IMR-90 (cell line): Measurements from ENCODE around the gene CYP2C9. TPM values are rescaled to one million over a fixed set of nuclear protein-coding genes. Genes with fewer than 3 reads are reported as not detected.

ENCODE experiments used
- ATAC-seq: fragments of 200-7000 bp; cut with Tn5 transposase; 2 replicates; pipeline ENCODE4 v1.9.1; 2020; ENCODE audit warnings: low read depth, mild to moderate bottlenecking, moderate library complexity
- BruUV-seq: library from RNA; stranded (reverse); fragments of 400-500 nt; replicated peaks from 2 replicates; lab custom pipeline; 2021; lab: Mats Ljungman, UMichigan
- CTCF ChIA-PET: fragments of 300-600 bp; formaldehyde crosslinking; extraction: SDS; loops from one replicate; lab custom pipeline; 2021; ENCODE audit warnings: antibody characterized with exemption; lab: Yijun Ruan, JAX
- POLR2A ChIA-PET: fragments of 300-600 bp; sonication (Branson Sonifier 250); formaldehyde crosslinking; loops from one replicate; lab custom pipeline; 2022; ENCODE audit warnings: antibody characterized with exemption; ENCODE audit not compliant: unreplicated experiment; lab: Charles Lee
- DNase-seq: peaks from one replicate; pipeline ENCODE4 v3.0.0; 2013
- H2AFZ ChIP-seq: replicated peaks from 2 replicates; pipeline ENCODE3; 2013; ENCODE audit warnings: low read length, mild to moderate bottlenecking; ENCODE audit not compliant: poor library complexity
- H2AK5ac ChIP-seq: 2 replicates; pipeline ENCODE4 v1.6.1; 2013; ENCODE audit warnings: low read depth, low read length, inconsistent platforms
- H2AK9ac ChIP-seq: replicated peaks from 2 replicates; pipeline ENCODE3; 2013; ENCODE audit warnings: mild to moderate bottlenecking, low read depth, low read length, moderate library complexity; ENCODE audit not compliant: poor library complexity
- H2BK120ac ChIP-seq: 2 replicates; pipeline ENCODE4 v1.6.1; 2013; ENCODE audit warnings: low read depth, low read length, inconsistent platforms
- H2BK15ac ChIP-seq: 3 replicates; pipeline ENCODE4 v1.6.1; 2013; ENCODE audit warnings: low read depth, low read length, inconsistent platforms
- H2BK20ac ChIP-seq: 2 replicates; pipeline ENCODE4 v1.6.1; 2013; ENCODE audit warnings: low read depth, mild to moderate bottlenecking, inconsistent platforms, low read length, moderate library complexity
- H2BK5ac ChIP-seq: 2 replicates; pipeline ENCODE4 v1.6.1; 2013; ENCODE audit warnings: mild to moderate bottlenecking, low read depth, low read length, inconsistent platforms; ENCODE audit not compliant: poor library complexity, severe bottlenecking
- H3K14ac ChIP-seq: replicated peaks from 2 replicates; pipeline ENCODE4 v1.6.1; 2013; ENCODE audit warnings: low read depth, low read length, inconsistent platforms
- H3K18ac ChIP-seq: 2 replicates; pipeline ENCODE4 v1.6.1; 2013; ENCODE audit warnings: low read depth, low read length, control low read depth
- H3K23ac ChIP-seq: 2 replicates; pipeline ENCODE4 v1.6.1; 2013; ENCODE audit warnings: low read depth, low read length, inconsistent platforms
- H3K27ac ChIP-seq: 2 replicates; pipeline ENCODE4 v1.5.1; 2013; ENCODE audit warnings: mild to moderate bottlenecking, control low read depth, low read length; ENCODE audit not compliant: insufficient read depth
- H3K27me3 ChIP-seq: 2 replicates; pipeline ENCODE4 v1.6.1; 2013; ENCODE audit warnings: low read length; ENCODE audit not compliant: control insufficient read depth, insufficient read depth
- H3K36me3 ChIP-seq: 2 replicates; pipeline ENCODE4 v1.6.1; 2013; ENCODE audit warnings: low read length, mixed read lengths; ENCODE audit not compliant: control insufficient read depth, insufficient read depth
- H3K4ac ChIP-seq: 2 replicates; pipeline ENCODE4 v1.6.1; 2013; ENCODE audit warnings: low read depth, low read length, inconsistent platforms
- H3K4me1 ChIP-seq: 2 replicates; pipeline ENCODE4 v1.6.1; 2013; ENCODE audit warnings: low read length, mixed read lengths; ENCODE audit not compliant: control insufficient read depth, insufficient read depth
- H3K4me2 ChIP-seq: 2 replicates; pipeline ENCODE4 v1.6.1; 2013; ENCODE audit warnings: low read depth, mild to moderate bottlenecking, control low read depth, low read length, moderate library complexity
- H3K4me3 ChIP-seq: 2 replicates; pipeline ENCODE4 v1.5.1; 2013; ENCODE audit warnings: low read depth, mild to moderate bottlenecking, control low read depth, low read length, moderate library complexity; ENCODE audit not compliant: insufficient read depth
- H3K56ac ChIP-seq: 2 replicates; pipeline ENCODE4 v1.6.1; 2013; ENCODE audit warnings: low read length, inconsistent platforms; ENCODE audit not compliant: insufficient read depth; ENCODE audit errors: extremely low read depth
- H3K79me1 ChIP-seq, 2 experiments: 2 replicates each; pipeline ENCODE4 v1.6.1; 2013; ENCODE audit warnings: low read length in 2 of 2, inconsistent platforms in 1 of 2, low read depth in 1 of 2
- H3K9ac ChIP-seq: 2 replicates; pipeline ENCODE4 v1.6.1; 2013; ENCODE audit warnings: low read depth, low read length, control low read depth
- H3K9me1 ChIP-seq: 2 replicates; pipeline ENCODE4 v1.6.1; 2013; ENCODE audit warnings: low read length, inconsistent platforms; ENCODE audit not compliant: insufficient read depth
- H3K9me3 ChIP-seq: 2 replicates; pipeline ENCODE4 v1.6.1; 2013; ENCODE audit warnings: low read length; ENCODE audit not compliant: control insufficient read depth, insufficient read depth
- H4K20me1 ChIP-seq: 2 replicates; pipeline ENCODE4 v1.6.1; 2013; ENCODE audit warnings: low read length, inconsistent platforms; ENCODE audit not compliant: insufficient read depth
- H4K5ac ChIP-seq: 2 replicates; pipeline ENCODE4 v1.6.1; 2013; ENCODE audit warnings: mild to moderate bottlenecking, low read depth, low read length, control low read depth
- H4K8ac ChIP-seq, 2 experiments: 2 replicates each; pipeline ENCODE4 v1.6.1; 2013; ENCODE audit warnings: low read depth in 2 of 2, low read length in 2 of 2, control low read depth in 1 of 2, inconsistent platforms in 1 of 2
- H4K91ac ChIP-seq: 2 replicates; pipeline ENCODE4 v1.6.1; 2013; ENCODE audit warnings: low read depth, low read length, inconsistent platforms; ENCODE audit not compliant: insufficient read depth
- BHLHE40 ChIP-seq: fragments of 150-350 bp; IDR thresholded peaks from 2 replicates; pipeline ENCODE4 v1.6.1; 2016; ENCODE audit warnings: mild to moderate bottlenecking, low read depth, low read length
- CEBPB ChIP-seq: IDR thresholded peaks from 2 replicates; pipeline ENCODE4 v1.6.1; 2012; ENCODE audit warnings: low read depth, low read length, improper control_type of control experiment
- CHD1 ChIP-seq: IDR thresholded peaks from 2 replicates; pipeline ENCODE4 v1.6.1; 2012; ENCODE audit warnings: low read depth, low read length, improper control_type of control experiment
- FOS ChIP-seq: fragments of 150-350 bp; IDR thresholded peaks from 2 replicates; pipeline ENCODE4 v1.6.1; 2016; ENCODE audit warnings: low read depth, low read length
- MAFK ChIP-seq: IDR thresholded peaks from 2 replicates; pipeline ENCODE4 v1.6.1; 2012; ENCODE audit warnings: low read depth, low read length, improper control_type of control experiment
- MAZ ChIP-seq: IDR thresholded peaks from 2 replicates; pipeline ENCODE4 v1.6.1; 2012; ENCODE audit warnings: low read depth, mild to moderate bottlenecking, low read length, improper control_type of control experiment, moderate library complexity, borderline replicate concordance
- MXI1 ChIP-seq: IDR thresholded peaks from 2 replicates; pipeline ENCODE4 v1.6.1; 2012; ENCODE audit warnings: low read depth, mild to moderate bottlenecking, low read length, moderate library complexity, borderline replicate concordance
- NFE2L2 ChIP-seq: fragments of 150-350 bp; IDR thresholded peaks from 2 replicates; pipeline ENCODE4 v1.6.1; 2016; ENCODE audit warnings: low read depth, mild to moderate bottlenecking, low read length
- POLR2A ChIP-seq: IDR thresholded peaks from 2 replicates; pipeline ENCODE4 v1.6.1; 2012; ENCODE audit warnings: mild to moderate bottlenecking, low read depth, low read length
- RAD21 ChIP-seq: IDR thresholded peaks from 2 replicates; pipeline ENCODE4 v1.6.1; 2012; ENCODE audit warnings: low read length, improper control_type of control experiment
- RCOR1 ChIP-seq: IDR thresholded peaks from 2 replicates; pipeline ENCODE4 v1.6.1; 2012; ENCODE audit warnings: mild to moderate bottlenecking, low read length, improper control_type of control experiment; ENCODE audit not compliant: insufficient replicate concordance
- RFX5 ChIP-seq: IDR thresholded peaks from 2 replicates; pipeline ENCODE4 v1.8.0; 2012; ENCODE audit warnings: low read depth, mild to moderate bottlenecking, low read length, moderate library complexity
- SMC3 ChIP-seq: fragments of 150-350 bp; IDR thresholded peaks from 2 replicates; pipeline ENCODE4 v1.6.1; 2016; ENCODE audit warnings: low read depth, mild to moderate bottlenecking, antibody characterized with exemption, low read length, moderate library complexity
- WGBS, 2 experiments: methylation state at CpG; one replicate each; pipeline versions ENCODE4 v1.1.5 to v1.1.7; 2013; ENCODE audit warnings: missing lambda C conversion rate in 2 of 2; ENCODE audit not compliant: insufficient read length in 1 of 2; ENCODE audit errors: extremely low coverage in 2 of 2; 5-methylcytosine and 5-hydroxymethylcytosine counted together
- dilution Hi-C: fragments of 300-500 bp; cut with HindIII; formaldehyde crosslinking; loops from one replicate; pipeline ENCODE4 v1.14.3; 2018; ENCODE audit warnings: low sequenced_read_pairs; ENCODE audit not compliant: unreplicated experiment
- in situ Hi-C: fragments of 300-500 bp; cut with MboI; formaldehyde crosslinking; loops from 3 replicates; pipeline ENCODE4 v1.14.3; 2019; ENCODE audit warnings: low sequenced_read_pairs, inconsistent platforms, mixed read lengths
- intact Hi-C: fragments of 100-400 bp; cut with micrococcal nuclease; formaldehyde crosslinking; loops from 2 replicates; pipeline ENCODE4 v1.10.0; 2022
- polyA plus RNA-seq, 3 experiments: library from polyadenylated mRNA; depleted of rRNA; stranded (reverse); fragments of >200 nt; gene quantifications; 2 replicates each; pipeline ENCODE4 v1.2.3, GENCODE V29; 2012; ENCODE audit warnings: low replicate concordance in 1 of 3
- total RNA-seq: library from RNA; depleted of rRNA; stranded (reverse); fragments of >200 nt; gene quantifications from 2 replicates; pipeline ENCODE4 v1.2.3, GENCODE V29; 2012
- TF ChIP-seq, protein P1 (sequence below): fragments of 150-350 bp; IDR thresholded peaks from 2 replicates; pipeline ENCODE4 v1.6.1; 2017; ENCODE audit warnings: mild to moderate bottlenecking, antibody characterized with exemption, low read length, low read depth
- TF ChIP-seq, protein P2 (sequence below): fragments of 150-350 bp; IDR thresholded peaks from 2 replicates; pipeline ENCODE4 v1.6.1; 2016; ENCODE audit warnings: low read depth, mild to moderate bottlenecking, low read length, moderate library complexity, borderline replicate concordance
- TF ChIP-seq, protein P3 (sequence below): conservative IDR thresholded peaks from 2 replicates; pipeline ENCODE4 v1.5.1; 2012; ENCODE audit warnings: mild to moderate bottlenecking, low read depth, low read length, improper control_type of control experiment

CYP2C9 gene
- total and polyA plus RNA-seq, 2 of the 4 experiments (the other 2 are of a cell fraction), result not detected

DNA sequence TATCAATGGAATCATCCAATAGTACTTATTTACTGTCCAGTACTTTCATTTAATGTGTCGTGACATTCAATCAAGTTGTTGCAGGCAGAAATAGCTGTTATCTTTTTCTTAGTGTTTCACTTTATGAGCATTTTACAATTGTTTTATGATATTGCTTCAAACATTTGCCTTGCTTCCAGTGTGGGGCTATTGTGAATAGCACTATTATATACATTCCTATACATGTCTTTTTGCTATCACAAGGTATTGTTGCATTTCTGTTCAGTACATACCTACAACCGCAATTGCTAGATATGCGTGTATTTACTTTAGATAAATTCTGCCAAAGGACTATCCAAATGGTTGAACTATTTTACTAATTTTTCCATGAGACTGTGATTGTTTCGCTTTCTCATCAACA is 95.9 kb downstream of the CYP2C9 start:
- Histone ChIP-seq H3K23ac (no peak overlapping the region), H2BK15ac (no peak overlapping the region), H3K14ac (no peak overlapping the region), H4K5ac (no peak overlapping the region), H3K4me2 (no peak overlapping the region), H2AFZ (no peak overlapping the region), H4K91ac (no peak overlapping the region), H2AK9ac (no peak overlapping the region), H3K79me1 (no peaks in the 10 kb centered on the region), H2AK5ac (no peak overlapping the region), H3K9ac (no peak overlapping the region), H3K9me3 (peaks cover 5% of the 10 kb centered on the region; the same call in 1 of the 2 replicates), H2BK120ac (no peak overlapping the region), H2BK20ac (no peak overlapping the region), H4K20me1 (no peaks in the 10 kb centered on the region), H3K18ac (no peak overlapping the region), H3K4me3 (no peak overlapping the region), H3K27ac (no peak overlapping the region), H2BK5ac (no peak overlapping the region), H3K4ac (no peak overlapping the region), H3K9me1 (no peaks in the 10 kb centered on the region), H4K8ac (no peak overlapping the region), H3K27me3 (no peaks in the 10 kb centered on the region), H3K56ac (no peak overlapping the region), H3K36me3 (no peaks in the 10 kb centered on the region), H3K4me1 (no peaks in the 10 kb centered on the region)
- intact Hi-C loops, result no loop called here
- ATAC-seq (no peak), DNase-seq (no peak)
- BruUV-seq, result no TSS peak
- WGBS, 2 experiments, result no CpG with 5 or more reads among the region's 4 CpGs
- ChIA-PET POLR2A (no interaction called here), CTCF (no interaction called here)
- TF ChIP-seq MAZ, result no peak
- TF ChIP-seq, protein P1, sequence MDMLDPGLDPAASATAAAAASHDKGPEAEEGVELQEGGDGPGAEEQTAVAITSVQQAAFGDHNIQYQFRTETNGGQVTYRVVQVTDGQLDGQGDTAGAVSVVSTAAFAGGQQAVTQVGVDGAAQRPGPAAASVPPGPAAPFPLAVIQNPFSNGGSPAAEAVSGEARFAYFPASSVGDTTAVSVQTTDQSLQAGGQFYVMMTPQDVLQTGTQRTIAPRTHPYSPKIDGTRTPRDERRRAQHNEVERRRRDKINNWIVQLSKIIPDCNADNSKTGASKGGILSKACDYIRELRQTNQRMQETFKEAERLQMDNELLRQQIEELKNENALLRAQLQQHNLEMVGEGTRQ, result no peak
- no peak for TF ChIP-seq BHLHE40
- no peak for TF ChIP-seq NFE2L2
- TF ChIP-seq MAFK, result no peak
- TF ChIP-seq CEBPB, result no peak
- no peak for TF ChIP-seq RFX5
- TF ChIP-seq FOS, result no peak
- no peak for TF ChIP-seq RCOR1
- TF ChIP-seq SMC3, result no peak
- TF ChIP-seq, protein P2, sequence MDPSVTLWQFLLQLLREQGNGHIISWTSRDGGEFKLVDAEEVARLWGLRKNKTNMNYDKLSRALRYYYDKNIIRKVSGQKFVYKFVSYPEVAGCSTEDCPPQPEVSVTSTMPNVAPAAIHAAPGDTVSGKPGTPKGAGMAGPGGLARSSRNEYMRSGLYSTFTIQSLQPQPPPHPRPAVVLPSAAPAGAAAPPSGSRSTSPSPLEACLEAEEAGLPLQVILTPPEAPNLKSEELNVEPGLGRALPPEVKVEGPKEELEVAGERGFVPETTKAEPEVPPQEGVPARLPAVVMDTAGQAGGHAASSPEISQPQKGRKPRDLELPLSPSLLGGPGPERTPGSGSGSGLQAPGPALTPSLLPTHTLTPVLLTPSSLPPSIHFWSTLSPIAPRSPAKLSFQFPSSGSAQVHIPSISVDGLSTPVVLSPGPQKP, result no peak
- TF ChIP-seq RAD21, result no peak
- no peak for TF ChIP-seq MXI1
- TF ChIP-seq POLR2A, result no peak
- TF ChIP-seq CHD1, result no peak
- TF ChIP-seq, protein P3, sequence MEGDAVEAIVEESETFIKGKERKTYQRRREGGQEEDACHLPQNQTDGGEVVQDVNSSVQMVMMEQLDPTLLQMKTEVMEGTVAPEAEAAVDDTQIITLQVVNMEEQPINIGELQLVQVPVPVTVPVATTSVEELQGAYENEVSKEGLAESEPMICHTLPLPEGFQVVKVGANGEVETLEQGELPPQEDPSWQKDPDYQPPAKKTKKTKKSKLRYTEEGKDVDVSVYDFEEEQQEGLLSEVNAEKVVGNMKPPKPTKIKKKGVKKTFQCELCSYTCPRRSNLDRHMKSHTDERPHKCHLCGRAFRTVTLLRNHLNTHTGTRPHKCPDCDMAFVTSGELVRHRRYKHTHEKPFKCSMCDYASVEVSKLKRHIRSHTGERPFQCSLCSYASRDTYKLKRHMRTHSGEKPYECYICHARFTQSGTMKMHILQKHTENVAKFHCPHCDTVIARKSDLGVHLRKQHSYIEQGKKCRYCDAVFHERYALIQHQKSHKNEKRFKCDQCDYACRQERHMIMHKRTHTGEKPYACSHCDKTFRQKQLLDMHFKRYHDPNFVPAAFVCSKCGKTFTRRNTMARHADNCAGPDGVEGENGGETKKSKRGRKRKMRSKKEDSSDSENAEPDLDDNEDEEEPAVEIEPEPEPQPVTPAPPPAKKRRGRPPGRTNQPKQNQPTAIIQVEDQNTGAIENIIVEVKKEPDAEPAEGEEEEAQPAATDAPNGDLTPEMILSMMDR, result no peak
- dilution Hi-C loops, result no loop called here
- in situ Hi-C loops, result no loop called here
